ELR (cell line): ENCODE measurements around the gene PTP4A1.

Source experiments
- DNase-seq: peaks from one replicate; pipeline ENCODE4 v3.0.0-alpha.2; 2015; ENCODE audit warnings: low read depth

Gene PTP4A1

GRCh38 chr6:63556369-63556768 lies 15.9 kb upstream of the PTP4A1 start:
- DNase-seq, result no peak

- DNase-seq, result no peak
Observed at GRCh38 chr6:63558278-63558677, 14.0 kb upstream of the PTP4A1 start.

- no peak for DNase-seq
Observed at GRCh38 chr6:63560801-63561287, 11.4 kb upstream of the PTP4A1 start.

- no peak for DNase-seq
Observed at GRCh38 chr6:63561288-63561687, 11.0 kb upstream of the PTP4A1 start.

- no peak for DNase-seq
Observed at GRCh38 chr6:63563235-63563634, 9.0 kb upstream of the PTP4A1 start.

GRCh38 chr6:63565058-63565726 lies 7.1 kb upstream of the PTP4A1 start:
- DNase-seq, result peak; percentile 30

GRCh38 chr6:63565727-63566596 lies 6.3 kb upstream of the PTP4A1 start:
- DNase-seq, result no peak

GRCh38 chr6:63567966-63568365 lies 4.3 kb upstream of the PTP4A1 start:
- DNase-seq, result no peak

- DNase-seq, result peak; percentile 91
Observed at GRCh38 chr6:63571361-63572043, 778 bp upstream of the PTP4A1 start.

- DNase-seq, result no peak
Observed at GRCh38 chr6:63572747-63573075, 431 bp downstream of the PTP4A1 start.

- DNase-seq, result peak; percentile 60
Observed at GRCh38 chr6:63573076-63573898, 1.0 kb downstream of the PTP4A1 start.

GRCh38 chr6:63573899-63574553 lies 1.7 kb downstream of the PTP4A1 start:
- DNase-seq, result peak; percentile 74

- no peak for DNase-seq
Observed at GRCh38 chr6:63574554-63574900, 2.2 kb downstream of the PTP4A1 start.

GRCh38 chr6:63576147-63576772 lies 4.0 kb downstream of the PTP4A1 start:
- DNase-seq, result no peak

GRCh38 chr6:63576985-63577712 lies 4.9 kb downstream of the PTP4A1 start:
- no peak for DNase-seq

- DNase-seq, result no peak
Observed at GRCh38 chr6:63578757-63579156, 6.5 kb downstream of the PTP4A1 start.

- DNase-seq, result no peak
Observed at GRCh38 chr6:63579937-63580703, 7.8 kb downstream of the PTP4A1 start.

GRCh38 chr6:63580704-63580961 lies 8.4 kb downstream of the PTP4A1 start:
- DNase-seq, result no peak

- DNase-seq, result no peak
Observed at GRCh38 chr6:63581355-63582013, 9.2 kb downstream of the PTP4A1 start.
